K562 (cell line): ENCODE data around the gene PIK3C2B. TPM values are rescaled to one million over a fixed set of nuclear protein-coding genes. Genes with fewer than 3 reads are reported as not detected.

Experiments
- DIDO1 ChIP-seq: fragments of 450-650 bp; IDR thresholded peaks from 2 replicates; pipeline ENCODE4 v1.6.1; 2016; ENCODE audit warnings: low read depth, missing biosample characterization, missing genetic modification characterization
- E2F5 ChIP-seq: sonication (generic); formaldehyde crosslinking; IDR thresholded peaks from 2 replicates; pipeline ENCODE4 v1.8.0; 2022; ENCODE audit warnings: mild to moderate bottlenecking, missing genetic modification reagents
- EWSR1 ChIP-seq: fragments of 450-650 bp; IDR thresholded peaks from 2 replicates; pipeline ENCODE4 v1.6.1; 2018; ENCODE audit warnings: borderline replicate concordance, mild to moderate bottlenecking, low read depth, moderate library complexity; ENCODE audit not compliant: partially characterized antibody
- FOXJ2 ChIP-seq: fragments of 200-800 bp; sonication (Bioruptor generic); IDR thresholded peaks from 2 replicates; pipeline ENCODE4 v1.6.1; 2016; ENCODE audit warnings: missing genetic modification characterization, missing compliant biosample characterization
- GTF2A2 ChIP-seq: IDR thresholded peaks from 2 replicates; pipeline ENCODE4 v1.6.1; 2016; ENCODE audit warnings: mild to moderate bottlenecking, missing genetic modification characterization, missing compliant biosample characterization
- NFXL1 ChIP-seq: fragments of 450-650 bp; formaldehyde crosslinking; IDR thresholded peaks from 2 replicates; pipeline ENCODE4 v1.4.0; 2021; ENCODE audit warnings: mild to moderate bottlenecking
- NR2C1 ChIP-seq, 2 experiments: fragments of 450-650 bp; IDR thresholded peaks; 2 replicates each; pipeline ENCODE4 v1.6.1; 2017; ENCODE audit warnings: mild to moderate bottlenecking in 2 of 2, antibody characterized with exemption in 1 of 2, inconsistent platforms in 1 of 2, missing compliant biosample characterization in 1 of 2, missing genetic modification characterization in 1 of 2
- NR2C2 ChIP-seq, 2 experiments: fragments of 200-800 bp in 1 of 2; sonication (Bioruptor generic) in 1 of 2; sonication (generic) in 1 of 2; formaldehyde crosslinking in 1 of 2; IDR thresholded peaks; 2 replicates each; pipeline versions ENCODE4 v1.6.1 to v1.8.0; 2016 to 2022; ENCODE audit warnings: mild to moderate bottlenecking in 1 of 2, missing compliant biosample characterization in 1 of 2, missing genetic modification characterization in 1 of 2, missing genetic modification reagents in 1 of 2
- PHF21A ChIP-seq: fragments of 450-650 bp; IDR thresholded peaks from 2 replicates; pipeline ENCODE4 v1.6.1; 2017; ENCODE audit warnings: low read depth, borderline replicate concordance
- PRMT5 ChIP-seq: sonication (generic); formaldehyde crosslinking; IDR thresholded peaks from 2 replicates; pipeline ENCODE4 v1.5.0; 2020; ENCODE audit warnings: missing genetic modification reagents
- RBM14 ChIP-seq: fragments of 200-400 bp; formaldehyde crosslinking; IDR thresholded peaks from 2 replicates; pipeline ENCODE4 v1.6.1; 2018; ENCODE audit warnings: low read depth, mild to moderate bottlenecking, low read length, moderate library complexity, borderline replicate concordance; ENCODE audit not compliant: insufficient read depth
- RCOR1 ChIP-seq, 2 experiments: IDR thresholded peaks; 2 replicates each; pipeline ENCODE4 v1.6.1; 2012; ENCODE audit warnings: low read depth in 2 of 2, low read length in 2 of 2, borderline replicate concordance in 1 of 2, improper control_type of control experiment in 1 of 2
- REST ChIP-seq, 2 experiments: fragments of 450-650 bp; formaldehyde crosslinking in 1 of 2; IDR thresholded peaks; 2 replicates each; pipeline versions ENCODE4 v1.4.0 to v1.6.1; 2014 to 2020; ENCODE audit warnings: mild to moderate bottlenecking in 2 of 2, borderline replicate concordance in 1 of 2, low read depth in 1 of 2
- RHOXF2B ChIP-seq: fragments of 250-450 bp; sonication (Bioruptor Pico); conservative IDR thresholded peaks from 2 replicates; pipeline ENCODE4 v1.5.1; 2021
- RUNX1 ChIP-seq: sonication (generic); IDR thresholded peaks from 2 replicates; pipeline ENCODE4 v1.6.1; 2016; ENCODE audit warnings: antibody characterized with exemption, low read depth
- ZFX ChIP-seq: sonication (generic); formaldehyde crosslinking; IDR thresholded peaks from 2 replicates; pipeline ENCODE4 v1.8.0; 2022; ENCODE audit warnings: mild to moderate bottlenecking, missing genetic modification reagents, moderate library complexity
- ZNF79 ChIP-seq: fragments of 250-450 bp; sonication (Bioruptor Pico); IDR thresholded peaks from 2 replicates; pipeline ENCODE4 v1.4.0; 2020; ENCODE audit warnings: low read depth, mild to moderate bottlenecking, moderate library complexity
- polyA plus RNA-seq, 8 experiments: library from polyadenylated mRNA; depleted of rRNA in 4 of 8; stranded (reverse) in 5 of 8; unstranded in 3 of 8; fragments of >200 nt; fragmentation: Nextera tagmentation in 2 of 8; fragmentation: Illumina TruSeq in 1 of 8; extraction: Ambion mirVana in 2 of 8; extraction: Trizol in 1 of 8; gene quantifications; 2 replicates each; pipeline versions ENCODE4 v1.2.1 to v1.2.3, GENCODE V29; 2011 to 2014; ENCODE audit warnings: inconsistent platforms in 1 of 8, missing spikeins in 1 of 8
- total RNA-seq, 7 experiments: library from RNA; depleted of rRNA in 6 of 7; stranded (reverse); fragments of >200 nt in 6 of 7; fragmentation: Illumina TruSeq in 2 of 7; extraction: Trizol in 2 of 7; gene quantifications; 2 replicates each; pipeline versions ENCODE4 v1.2.1 to v1.2.3, GENCODE V29; 2011 to 2021; ENCODE audit warnings: low replicate concordance in 1 of 7

PIK3C2B gene
- total and polyA plus RNA-seq, 9 of the 15 experiments (the other 6 are each of a cell fraction or from before 2014, with no cell fraction given): 0.10 to 2.9 (median 0.72) TPM

DNA sequence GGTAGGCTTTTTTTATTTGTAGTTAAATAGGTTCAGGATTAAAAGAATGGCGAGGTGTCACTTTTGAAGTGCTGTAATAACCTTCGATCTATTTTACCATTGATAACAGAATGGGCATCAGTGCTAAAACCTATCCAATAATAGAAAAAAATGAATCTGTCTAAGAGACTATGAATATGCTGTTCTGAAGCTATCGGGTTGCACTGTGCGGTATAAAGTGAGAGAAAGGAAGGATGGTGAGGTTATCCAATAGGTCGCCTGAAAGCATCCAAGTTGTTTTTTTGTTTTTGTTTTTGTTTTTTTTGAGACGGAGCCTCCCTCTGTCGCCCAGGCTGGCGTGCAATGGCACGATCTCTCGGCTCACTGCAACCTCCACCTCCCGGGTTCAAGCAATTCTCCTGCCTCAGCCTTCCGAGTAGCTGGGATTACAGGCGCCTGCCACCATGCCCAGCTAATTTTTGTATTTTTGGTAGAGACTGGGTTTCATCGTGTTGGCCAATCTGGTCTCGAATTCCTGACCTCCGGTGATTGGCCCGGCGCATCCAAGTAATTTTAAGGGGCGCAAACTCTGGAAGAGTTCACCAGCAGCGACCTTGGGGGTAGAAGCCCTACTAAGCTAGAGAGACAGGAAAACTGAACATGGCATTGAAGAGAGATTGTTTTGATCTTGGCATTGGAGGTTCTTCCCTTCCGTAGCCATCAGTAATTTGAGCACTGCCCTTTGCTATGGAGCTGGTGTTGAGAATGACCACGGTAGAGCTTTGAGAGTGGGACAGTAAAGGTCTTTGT is 12.9 kb upstream of the PIK3C2B start (continued):
- peak; percentile 37; the same call in 1 of the 2 replicates for TF ChIP-seq ZFX
- no peak for TF ChIP-seq PRMT5 (CRISPR knock-in tag)
- TF ChIP-seq RBM14: no peak
- TF ChIP-seq RHOXF2B: no peak
- peak in 1 of 2 experiments; percentile 9; a peak in 1 of 4 replicates for TF ChIP-seq RCOR1 (IDR thresholded peaks at IDR 0.05; ENCODE audit: borderline replicate concordance in 1 of 2, low read depth in 2 of 2, low read length in 2 of 2)
- TF ChIP-seq PHF21A: no peak
- peak; percentile 50; the same call in 1 of the 2 replicates for TF ChIP-seq NR2C1 (IDR thresholded peaks at IDR 0.05)
- TF ChIP-seq NR2C1 (tag; IDR thresholded peaks at IDR 0.05): no peak
- TF ChIP-seq NR2C2 (CRISPR knock-in tag; IDR thresholded peaks at IDR 0.05): no peak
- no peak for TF ChIP-seq NR2C2 (tag; IDR thresholded peaks at IDR 0.05)
- no peak for TF ChIP-seq REST (IDR thresholded peaks at IDR 0.05; ENCODE audit: borderline replicate concordance)
- TF ChIP-seq REST (CRISPR knock-in tag; IDR thresholded peaks at IDR 0.05; ENCODE audit: low read depth): no peak
- no peak for TF ChIP-seq DIDO1 (tag)
- TF ChIP-seq FOXJ2 (tag): no peak
- no peak for TF ChIP-seq RUNX1
- TF ChIP-seq GTF2A2 (tag): no peak
- no peak for TF ChIP-seq ZNF79 (CRISPR knock-in tag)
- no peak for TF ChIP-seq NFXL1 (CRISPR knock-in tag)
- TF ChIP-seq E2F5: no peak
- no peak for TF ChIP-seq EWSR1
